ENCODE results near the gene LCLAT1. TPM values are rescaled to one million over a fixed set of nuclear protein-coding genes. Genes with fewer than 3 reads are reported as not detected.
"Not testable (repeated sequence)": the region's sequence is repeated elsewhere in the genome, so short reads cannot be mapped to it uniquely, and the experiment has no call there.

Gene LCLAT1
- polyA plus RNA-seq, 4 donors = 1.6 to 18.3 (median 7.1) TPM

- FAIRE-seq (no peak), DNase-seq (no peak)
- no peaks in the 10 kb centered on the region for H3K36me3 ChIP-seq (ENCODE audit: control insufficient read depth in 3 of 3, insufficient read depth in 2 of 3, low read depth in 1 of 3, low read length in 3 of 3)
- no peaks in the 10 kb centered on the region for H3K9me3 ChIP-seq (ENCODE audit: control insufficient read depth in 2 of 2, insufficient read depth in 1 of 2, low read depth in 1 of 2, low read length in 1 of 2)
- H3K27me3 ChIP-seq (ENCODE audit: control insufficient read depth in 3 of 3, insufficient read depth in 3 of 3, low read length in 3 of 3) = no peaks in the 10 kb centered on the region
- H3K4me3 ChIP-seq (ENCODE audit: low read depth in 1 of 3, low read length in 3 of 3) = no peak overlapping the region
- H3K4me1 ChIP-seq (ENCODE audit: control insufficient read depth in 3 of 3, insufficient read depth in 2 of 3, low read depth in 1 of 3, low read length in 2 of 3) = no peaks in the 10 kb centered on the region
- no peak overlapping the region for H3K27ac ChIP-seq (ENCODE audit: low read depth in 1 of 3, low read length in 2 of 3)
- 93 to 94% (median 94%) methylated on average over 4 of the region's 4 CpGs for WGBS, 3 donors
Observed at GRCh38 chr2:30633039-30633438, 186.0 kb downstream of the LCLAT1 start.

- 85 to 96% (median 91%) methylated on average over 1 of the region's 1 CpG for WGBS, 3 donors
- Histone ChIP-seq H3K36me3 (ENCODE audit: control insufficient read depth in 3 of 3, insufficient read depth in 2 of 3, low read depth in 1 of 3, low read length in 3 of 3) (peaks cover 0 to 5% (median 3%) of the 10 kb centered on the region in 3 donors), H3K4me3 (ENCODE audit: low read depth in 1 of 3, low read length in 3 of 3) (no peak overlapping the region), H3K27ac (ENCODE audit: low read depth in 1 of 3, low read length in 2 of 3) (no peak overlapping the region), H3K4me1 (ENCODE audit: control insufficient read depth in 3 of 3, insufficient read depth in 2 of 3, low read depth in 1 of 3, low read length in 2 of 3) (no peaks in the 10 kb centered on the region), H3K27me3 (ENCODE audit: control insufficient read depth in 3 of 3, insufficient read depth in 3 of 3, low read length in 3 of 3) (no peaks in the 10 kb centered on the region), H3K9me3 (ENCODE audit: control insufficient read depth in 2 of 2, insufficient read depth in 1 of 2, low read depth in 1 of 2, low read length in 1 of 2) (no peaks in the 10 kb centered on the region)
- FAIRE-seq (no peak), DNase-seq (no peak)
Observed at GRCh38 chr2:30636311-30636710, 189.3 kb downstream of the LCLAT1 start.

GRCh38 chr2:30639836-30640235 is 192.8 kb downstream of the LCLAT1 start:
- Histone ChIP-seq H3K27ac (ENCODE audit: low read depth in 1 of 3, low read length in 2 of 3) (no peak overlapping the region), H3K4me3 (ENCODE audit: low read depth in 1 of 3, low read length in 3 of 3) (no peak overlapping the region), H3K36me3 (ENCODE audit: control insufficient read depth in 3 of 3, insufficient read depth in 2 of 3, low read depth in 1 of 3, low read length in 3 of 3) (peaks cover 0 to 5% (median 3%) of the 10 kb centered on the region in 3 donors), H3K27me3 (ENCODE audit: control insufficient read depth in 3 of 3, insufficient read depth in 3 of 3, low read length in 3 of 3) (no peaks in the 10 kb centered on the region), H3K9me3 (ENCODE audit: control insufficient read depth in 2 of 2, insufficient read depth in 1 of 2, low read depth in 1 of 2, low read length in 1 of 2) (no peaks in the 10 kb centered on the region), H3K4me1 (ENCODE audit: control insufficient read depth in 3 of 3, insufficient read depth in 2 of 3, low read depth in 1 of 3, low read length in 2 of 3) (no peaks in the 10 kb centered on the region)
- FAIRE-seq (no peak), DNase-seq (no peak)
- 85 to 88% (median 87%) methylated on average over 5 of the region's 5 CpGs for WGBS, 3 donors

GRCh38 chr2:30641765-30642345 is 194.8 kb downstream of the LCLAT1 start:
- no peak overlapping the region for H3K27ac ChIP-seq (ENCODE audit: low read depth in 1 of 3, low read length in 2 of 3)
- no peaks in the 10 kb centered on the region for H3K9me3 ChIP-seq (ENCODE audit: control insufficient read depth in 2 of 2, insufficient read depth in 1 of 2, low read depth in 1 of 2, low read length in 1 of 2)
- no peaks in the 10 kb centered on the region for H3K4me1 ChIP-seq (ENCODE audit: control insufficient read depth in 3 of 3, insufficient read depth in 2 of 3, low read depth in 1 of 3, low read length in 2 of 3)
- no peak overlapping the region for H3K4me3 ChIP-seq (ENCODE audit: low read depth in 1 of 3, low read length in 3 of 3)
- DNase-seq = peak in 1 of 2 donors; percentile 11
- no peak for FAIRE-seq
- H3K27me3 ChIP-seq (ENCODE audit: control insufficient read depth in 3 of 3, insufficient read depth in 3 of 3, low read length in 3 of 3) = no peaks in the 10 kb centered on the region
- WGBS, 3 donors = 23 to 38% (median 26%) methylated on average over 3 of the region's 3 CpGs
- peaks cover 0 to 5% (median 3%) of the 10 kb centered on the region in 3 donors for H3K36me3 ChIP-seq (ENCODE audit: control insufficient read depth in 3 of 3, insufficient read depth in 2 of 3, low read depth in 1 of 3, low read length in 3 of 3)

GRCh38 chr2:30643013-30643412 is 196.0 kb downstream of the LCLAT1 start:
- H3K4me1 ChIP-seq (ENCODE audit: control insufficient read depth in 3 of 3, insufficient read depth in 2 of 3, low read depth in 1 of 3, low read length in 2 of 3); H3K4me3 ChIP-seq (ENCODE audit: low read depth in 1 of 3, low read length in 3 of 3); FAIRE-seq; H3K27ac ChIP-seq (ENCODE audit: low read depth in 1 of 3, low read length in 2 of 3); H3K36me3 ChIP-seq (ENCODE audit: control insufficient read depth in 3 of 3, insufficient read depth in 2 of 3, low read depth in 1 of 3, low read length in 3 of 3); H3K27me3 ChIP-seq (ENCODE audit: control insufficient read depth in 3 of 3, insufficient read depth in 3 of 3, low read length in 3 of 3); DNase-seq; H3K9me3 ChIP-seq (ENCODE audit: control insufficient read depth in 2 of 2, insufficient read depth in 1 of 2, low read depth in 1 of 2, low read length in 1 of 2): not testable (repeated sequence)
- WGBS, 3 donors = 4 to 40% methylated on average over 3 of the region's 4 CpGs; no CpG with 5 or more reads in 1 of the 3 donors

GRCh38 chr2:30643674-30644073 is 196.6 kb downstream of the LCLAT1 start:
- no peak for FAIRE-seq
- WGBS, 3 donors = 11 to 55% (median 29%) methylated on average over 3 of the region's 3 CpGs
- H3K27ac ChIP-seq (ENCODE audit: low read depth in 1 of 3, low read length in 2 of 3) = no peak overlapping the region

GRCh38 chr2:30645081-30645744 is 198.2 kb downstream of the LCLAT1 start:
- H3K9me3 ChIP-seq (ENCODE audit: control insufficient read depth in 2 of 2, insufficient read depth in 1 of 2, low read depth in 1 of 2, low read length in 1 of 2) = no peaks in the 10 kb centered on the region
- no peak for DNase-seq

More at GRCh38 chr2:30643674-30644073, 196.6 kb downstream of the LCLAT1 start:
- peak in 1 of 2 donors; percentile 15 for DNase-seq
- Histone ChIP-seq H3K9me3 (ENCODE audit: control insufficient read depth in 2 of 2, insufficient read depth in 1 of 2, low read depth in 1 of 2, low read length in 1 of 2) (no peaks in the 10 kb centered on the region), H3K27me3 (ENCODE audit: control insufficient read depth in 3 of 3, insufficient read depth in 3 of 3, low read length in 3 of 3) (no peaks in the 10 kb centered on the region), H3K4me1 (ENCODE audit: control insufficient read depth in 3 of 3, insufficient read depth in 2 of 3, low read depth in 1 of 3, low read length in 2 of 3) (peaks cover 0 to 5% (median 0%) of the 10 kb centered on the region in 3 donors), H3K4me3 (ENCODE audit: low read depth in 1 of 3, low read length in 3 of 3) (no peak overlapping the region), H3K36me3 (ENCODE audit: control insufficient read depth in 3 of 3, insufficient read depth in 2 of 3, low read depth in 1 of 3, low read length in 3 of 3) (peaks cover 0 to 5% (median 3%) of the 10 kb centered on the region in 3 donors)

GRCh38 chr2:30645745-30646119 is 198.7 kb downstream of the LCLAT1 start:
- DNase-seq = no peak
- no peaks in the 10 kb centered on the region for H3K27me3 ChIP-seq (ENCODE audit: control insufficient read depth in 3 of 3, insufficient read depth in 3 of 3, low read length in 3 of 3)
- no peak for FAIRE-seq
- no peak overlapping the region for H3K27ac ChIP-seq (ENCODE audit: low read depth in 1 of 3, low read length in 2 of 3)
- H3K4me3 ChIP-seq (ENCODE audit: low read depth in 1 of 3, low read length in 3 of 3) = no peak overlapping the region
- H3K36me3 ChIP-seq (ENCODE audit: control insufficient read depth in 3 of 3, insufficient read depth in 2 of 3, low read depth in 1 of 3, low read length in 3 of 3) = peaks cover 0 to 3% (median 3%) of the 10 kb centered on the region in 3 donors
- WGBS, 3 donors = 72 to 87% (median 83%) methylated on average over 3 of the region's 3 CpGs
- peaks cover 0 to 5% (median 0%) of the 10 kb centered on the region in 3 donors for H3K4me1 ChIP-seq (ENCODE audit: control insufficient read depth in 3 of 3, insufficient read depth in 2 of 3, low read depth in 1 of 3, low read length in 2 of 3)
- H3K9me3 ChIP-seq (ENCODE audit: control insufficient read depth in 2 of 2, insufficient read depth in 1 of 2, low read depth in 1 of 2, low read length in 1 of 2) = no peaks in the 10 kb centered on the region

More at GRCh38 chr2:30645081-30645744, 198.2 kb downstream of the LCLAT1 start:
- no peak for FAIRE-seq
- no peak overlapping the region for H3K27ac ChIP-seq (ENCODE audit: low read depth in 1 of 3, low read length in 2 of 3)
- WGBS, 3 donors = 95 to 99% (median 96%) methylated on average over 3 of the region's 3 CpGs
- peaks cover 0 to 5% (median 0%) of the 10 kb centered on the region in 3 donors for H3K4me1 ChIP-seq (ENCODE audit: control insufficient read depth in 3 of 3, insufficient read depth in 2 of 3, low read depth in 1 of 3, low read length in 2 of 3)
- H3K4me3 ChIP-seq (ENCODE audit: low read depth in 1 of 3, low read length in 3 of 3) = no peak overlapping the region
- no peaks in the 10 kb centered on the region for H3K27me3 ChIP-seq (ENCODE audit: control insufficient read depth in 3 of 3, insufficient read depth in 3 of 3, low read length in 3 of 3)
- H3K36me3 ChIP-seq (ENCODE audit: control insufficient read depth in 3 of 3, insufficient read depth in 2 of 3, low read depth in 1 of 3, low read length in 3 of 3) = peaks cover 0 to 3% (median 3%) of the 10 kb centered on the region in 3 donors
